SIG-M5 treated with dmso at 0.1 percent for 504 hours (cell line): ENCODE results near the gene CYB5R3.

Source experiments
- DNase-seq: peaks from one replicate; lab custom pipeline; 2025; ENCODE audit not compliant: unreplicated experiment; lab: John Stamatoyannopoulos, UW

CYB5R3 gene

DNA sequence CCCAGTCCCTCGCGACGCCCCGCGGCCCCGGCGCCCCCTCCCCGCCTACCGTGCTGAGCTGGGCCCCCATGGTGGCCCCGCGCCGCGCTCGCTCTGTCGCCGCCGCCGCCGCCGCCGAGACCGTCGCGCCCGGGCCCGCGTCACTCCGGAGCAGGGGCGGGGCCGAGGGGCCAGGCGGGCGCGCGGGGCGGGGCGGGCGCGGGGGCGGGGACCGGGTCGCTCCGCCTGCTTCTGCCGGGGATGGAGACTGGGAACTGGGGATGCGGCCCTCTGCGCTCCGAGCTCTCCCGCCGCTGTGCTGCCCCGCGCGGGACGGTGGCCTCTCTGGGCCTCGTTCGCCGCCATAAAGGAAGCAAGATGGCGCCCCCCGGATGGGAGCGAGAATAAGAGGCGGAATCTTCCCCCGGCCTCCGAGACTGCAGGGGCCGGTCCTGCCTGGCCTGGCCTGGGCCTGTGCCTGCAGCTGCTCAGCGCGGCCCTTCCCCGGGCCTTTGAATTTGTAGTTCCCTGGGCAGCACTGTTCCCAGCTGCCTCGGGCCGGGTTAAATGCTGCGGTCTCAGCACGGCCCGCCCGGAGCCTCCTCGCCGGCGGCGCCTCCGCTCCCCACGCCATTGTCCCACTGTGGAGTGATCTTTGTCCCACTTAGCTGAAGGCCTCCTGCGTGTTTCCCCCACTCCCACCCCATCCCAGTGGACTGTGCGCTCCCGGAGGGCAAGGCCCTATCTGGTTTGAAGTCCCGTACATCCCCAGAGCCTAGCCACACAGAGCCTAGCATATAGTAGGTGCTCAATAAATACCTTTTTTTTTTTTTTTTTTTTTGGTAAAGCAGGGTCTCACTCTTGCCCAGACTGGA lies at the start of gene CYB5R3:
TSS of gene CYB5R3 (minus strand) at position 147 of the 854 bp plus-strand sequence. CDS start at position 70, 77 bp downstream.
- DNase-seq: peak; percentile 69

GRCh38 chr22:42697542-42698013 lies 48.4 kb upstream of the CYB5R3 start:
- DNase-seq: no peak

DNA sequence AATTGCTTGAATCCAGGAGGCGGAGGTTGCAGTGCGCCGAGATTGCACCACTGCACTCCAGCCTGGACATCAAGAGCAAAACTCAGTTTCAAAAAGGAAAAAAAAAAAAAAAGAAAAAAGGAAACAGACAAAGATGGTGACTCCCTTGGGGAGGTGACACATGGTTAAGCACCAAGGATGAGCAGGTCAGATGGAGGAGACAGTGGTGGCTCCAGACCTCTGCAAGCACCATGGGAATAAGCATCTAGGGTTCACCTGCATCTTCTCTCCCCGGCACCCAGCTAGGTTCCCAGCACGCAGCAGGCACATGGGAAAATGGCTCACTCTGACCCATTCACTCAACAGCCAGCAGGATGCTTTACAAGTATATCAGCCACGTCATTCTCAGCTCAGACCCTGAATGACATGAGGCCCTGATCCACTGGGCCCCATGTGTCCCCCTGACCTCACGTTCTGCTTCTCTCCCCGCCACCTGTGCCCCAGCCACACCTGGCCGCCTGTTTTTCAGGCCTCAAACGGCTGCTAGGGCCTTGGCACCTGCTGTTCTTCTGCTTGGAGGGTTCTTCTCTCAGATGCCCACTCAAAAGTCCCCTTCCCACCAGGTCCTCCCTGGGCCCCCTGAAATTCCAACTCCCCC lies 47.3 kb upstream of the CYB5R3 start:
- DNase-seq: no peak

DNA sequence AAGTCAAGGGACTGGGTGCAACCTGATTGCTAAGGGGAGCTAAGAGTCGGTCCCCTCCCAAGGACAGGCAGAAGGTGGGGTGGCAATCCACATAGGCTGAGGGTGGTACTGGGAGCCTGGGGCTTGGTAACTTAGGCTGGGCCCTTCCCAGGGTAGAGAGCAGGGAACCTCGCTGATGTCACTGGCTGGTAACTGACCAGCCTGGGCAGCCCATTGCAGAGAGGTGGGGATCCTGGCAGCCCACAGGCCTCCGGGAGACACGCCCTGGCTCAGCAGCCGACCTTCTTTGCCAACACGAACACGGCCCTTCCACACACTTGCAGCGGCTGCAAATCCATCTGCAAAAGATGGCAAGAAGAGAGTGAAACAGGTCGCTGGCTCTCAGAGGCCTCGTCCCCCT lies 46.1 kb upstream of the CYB5R3 start:
- DNase-seq: no peak

GRCh38 chr22:42693763-42694683 lies 44.8 kb upstream of the CYB5R3 start:
- DNase-seq: no peak

DNA sequence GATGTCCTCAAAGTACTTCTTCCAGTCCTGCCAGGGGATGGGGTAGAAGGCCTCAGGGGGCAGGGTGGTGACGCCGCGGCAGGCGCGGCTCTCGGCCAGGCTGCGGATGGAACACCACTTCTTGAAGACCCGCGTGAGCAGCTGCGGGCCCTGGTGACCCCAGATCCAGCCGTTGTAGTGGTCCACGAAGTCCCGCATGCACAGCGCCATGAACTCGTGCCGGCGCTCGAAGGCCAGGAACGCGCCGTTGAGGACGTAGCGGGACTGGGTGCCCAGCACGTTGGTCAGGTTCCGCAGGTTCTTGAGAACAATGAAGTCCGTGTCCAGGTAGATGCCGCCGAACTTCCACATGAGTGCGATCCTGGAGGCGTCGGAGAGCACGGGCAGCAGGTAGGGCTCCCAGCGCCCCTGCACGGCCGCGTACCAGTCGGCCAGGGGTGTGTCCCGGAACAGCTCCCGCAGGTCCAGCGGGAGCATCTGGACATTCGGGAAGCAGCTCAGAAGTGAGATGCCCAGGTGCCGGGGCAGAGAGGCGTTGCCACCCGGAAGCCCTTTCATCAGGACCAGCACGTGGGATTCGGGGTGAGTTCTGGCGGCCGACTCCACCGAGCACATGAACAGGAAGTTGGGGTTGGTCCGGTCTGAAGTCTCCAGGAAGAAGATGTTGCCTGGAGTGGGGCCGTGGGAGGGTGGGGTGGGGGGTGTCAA lies 44.0 kb upstream of the CYB5R3 start:
- DNase-seq: no peak

DNA sequence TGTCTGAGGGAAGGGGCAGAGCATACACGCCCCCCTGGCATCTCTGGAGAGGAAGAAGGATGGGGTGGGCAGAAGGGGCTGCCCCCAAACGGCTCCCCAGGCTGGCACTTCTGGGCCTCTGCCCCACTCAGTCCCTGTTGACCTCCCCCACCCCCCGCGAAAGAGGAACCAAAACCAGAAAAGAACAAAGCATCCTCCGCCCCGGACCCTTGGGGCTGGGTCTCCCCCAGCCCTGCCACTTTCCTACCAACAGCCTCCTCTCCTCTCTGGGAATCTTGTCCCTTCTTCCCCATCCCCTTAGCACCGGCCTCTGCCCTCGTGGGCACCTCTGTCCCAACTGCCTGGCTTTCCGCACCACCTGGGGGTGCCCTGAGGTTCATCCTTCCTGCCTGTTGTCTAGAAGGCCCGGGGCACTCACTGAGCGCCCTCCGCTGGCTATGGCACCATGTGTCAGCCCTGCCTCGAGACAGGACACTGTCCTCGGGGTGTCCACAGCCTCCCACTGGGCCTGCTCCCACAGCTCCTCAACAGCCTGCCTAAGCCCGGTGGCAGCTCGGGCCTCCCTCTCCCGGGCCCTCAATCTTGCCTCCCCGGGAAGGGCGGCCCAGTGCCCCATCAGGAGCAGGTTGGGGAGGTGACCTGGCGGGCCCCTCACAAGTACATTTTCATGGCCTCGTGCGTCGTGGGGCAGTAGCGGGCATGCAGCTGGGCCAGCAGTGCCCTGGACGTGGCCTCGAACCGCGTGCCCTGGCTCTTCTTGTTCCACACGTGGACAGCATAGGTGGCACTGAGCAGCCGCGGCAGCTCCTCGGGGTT lies 43.3 kb upstream of the CYB5R3 start:
- DNase-seq: no peak

DNA sequence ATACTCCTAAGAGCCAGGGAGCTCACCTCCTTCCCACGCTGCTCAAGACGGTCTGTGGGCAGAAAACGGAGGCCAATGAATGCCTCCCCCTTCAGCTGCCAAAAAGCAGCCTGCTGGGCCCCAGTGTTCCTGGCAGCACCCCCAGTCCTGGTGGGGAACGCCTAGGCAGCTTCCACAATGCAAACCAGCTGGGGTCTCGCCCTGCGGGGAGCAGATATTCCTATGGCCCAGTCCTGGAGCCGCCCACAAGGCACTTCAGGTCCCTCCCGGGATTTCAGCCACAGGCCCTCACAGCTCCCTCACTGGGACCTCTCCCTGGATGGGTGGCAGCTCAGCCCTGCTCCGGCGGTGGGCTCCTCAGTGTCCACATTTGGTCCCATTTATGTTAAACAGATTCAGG lies 42.2 kb upstream of the CYB5R3 start:
- no peak for DNase-seq

DNA sequence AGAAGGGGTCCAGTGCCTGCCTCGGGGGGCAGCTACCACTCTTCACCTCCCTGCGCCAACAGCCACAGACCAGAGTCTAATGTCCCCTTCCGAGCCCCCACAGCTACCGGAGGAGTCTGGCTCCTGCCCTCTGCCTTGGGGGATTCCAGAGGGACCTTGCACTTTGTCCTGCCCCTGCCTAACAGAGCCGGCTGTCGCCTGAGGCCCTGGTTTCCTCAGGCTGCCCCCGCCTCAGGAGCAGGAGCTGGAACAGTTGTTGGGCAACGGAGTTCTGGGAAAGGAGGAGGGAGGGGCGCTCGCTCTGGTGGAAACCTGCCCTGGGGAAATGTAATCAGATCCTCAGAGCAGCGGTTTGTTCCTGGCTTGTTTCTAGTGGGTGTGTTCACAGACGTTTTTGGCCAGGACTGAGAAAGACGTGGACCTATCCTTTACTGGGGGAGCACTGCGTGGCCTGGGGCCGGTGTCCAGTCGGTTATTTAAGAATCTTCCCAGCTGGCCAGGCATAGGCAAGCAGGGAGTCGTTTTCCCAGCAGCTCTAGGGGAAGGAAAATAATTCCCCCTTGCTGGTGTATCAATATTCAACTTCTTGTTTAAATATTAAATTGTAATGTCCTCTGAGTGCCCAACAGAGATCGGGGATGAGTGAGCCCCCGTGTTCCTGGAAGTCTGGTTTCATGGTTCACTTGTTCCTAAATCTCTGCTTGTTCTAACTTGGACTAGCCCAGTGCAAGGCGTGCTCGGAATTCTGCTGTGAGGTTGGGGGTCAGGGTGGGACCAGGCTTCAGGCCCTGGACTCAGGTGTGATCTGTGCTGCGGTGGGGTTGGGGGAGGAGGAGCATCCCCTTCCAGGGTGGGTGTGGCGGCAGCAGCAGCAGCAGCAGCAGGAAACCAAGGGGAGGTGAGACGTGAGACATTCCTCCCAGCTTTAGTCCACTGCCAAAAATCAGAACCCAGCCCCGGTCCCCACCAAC lies 39.3 kb upstream of the CYB5R3 start:
- no peak for DNase-seq

- DNase-seq: no peak
Observed at GRCh38 chr22:42686756-42687491, 37.7 kb upstream of the CYB5R3 start.

GRCh38 chr22:42685941-42686653 lies 36.9 kb upstream of the CYB5R3 start:
- no peak for DNase-seq

GRCh38 chr22:42684462-42685195 lies 35.4 kb upstream of the CYB5R3 start:
- DNase-seq: no peak

GRCh38 chr22:42683578-42684283 lies 34.5 kb upstream of the CYB5R3 start:
- DNase-seq: no peak

GRCh38 chr22:42682113-42682851 lies 33.1 kb upstream of the CYB5R3 start:
- DNase-seq: no peak

- peak; percentile 13 for DNase-seq
Observed at GRCh38 chr22:42680648-42681047, 31.5 kb upstream of the CYB5R3 start.
